Prostate gland (tissue), 2 donors: Measurements from ENCODE around the gene DCAF11. TPM values are rescaled to one million over a fixed set of nuclear protein-coding genes. Genes with fewer than 3 reads are reported as not detected.

ENCODE experiments used
- DNase-seq: peaks from one replicate; pipeline ENCODE4 v3.0.0-alpha.2; 2019; ENCODE audit warnings: low spot score
- H3K27ac ChIP-seq, 2 donors: fragments of 200-600 bp; sonication (generic); 2 replicates each; pipeline ENCODE4 v1.5.1; 2017 to 2019
- H3K27me3 ChIP-seq: fragments of 200-600 bp; sonication (generic); replicated peaks from 2 replicates; pipeline ENCODE4 v1.5.1; 2019; ENCODE audit not compliant: insufficient read depth
- H3K36me3 ChIP-seq, 2 donors: fragments of 200-600 bp; sonication (generic); 1 replicate in 1 of 2; 2 replicates in 1 of 2; pipeline versions ENCODE4 v1.5.1 to v1.8.1; 2017 to 2019
- H3K4me1 ChIP-seq: fragments of 200-600 bp; sonication (generic); replicated peaks from 2 replicates; pipeline ENCODE4 v1.5.1; 2019
- H3K4me3 ChIP-seq, 2 donors: fragments of 200-600 bp; sonication (generic); 2 replicates each; pipeline ENCODE4 v1.5.1; 2017 to 2019
- H3K9me3 ChIP-seq: fragments of 200-600 bp; sonication (generic); 2 replicates; pipeline ENCODE4 v1.5.1; 2017
- CTCF ChIP-seq, 4 experiments: fragments of 200-600 bp in 2 of 4; fragments of 450-650 bp in 2 of 4; sonication (generic) in 2 of 4; IDR thresholded peaks; 1 replicate in 3 of 4; 2 replicates in 1 of 4; pipeline ENCODE4 v1.5.1; 2016 to 2019; ENCODE audit warnings: antibody characterized with exemption in 4 of 4, mild to moderate bottlenecking in 2 of 4, moderate library complexity in 2 of 4
- POLR2A ChIP-seq: fragments of 450-650 bp; IDR thresholded peaks from one replicate; pipeline ENCODE4 v1.6.1; 2016; ENCODE audit warnings: antibody characterized with exemption, mild to moderate bottlenecking
- POLR2AphosphoS5 ChIP-seq: sonication (generic); formaldehyde crosslinking; IDR thresholded peaks from one replicate; pipeline ENCODE4 v1.6.1; 2017; ENCODE audit warnings: antibody characterized with exemption
- WGBS: methylation state at CpG from one replicate; pipeline ENCODE4 v1.1.5; 2018; 5-methylcytosine and 5-hydroxymethylcytosine counted together
- intact Hi-C: fragments of 100-400 bp; cut with DNase I; formaldehyde crosslinking; loops from one replicate; pipeline ENCODE4 v1.14.2; 2022
- total RNA-seq, 2 donors: library from RNA; depleted of rRNA; stranded (reverse); fragments of >200 nt; gene quantifications; one replicate each; pipeline ENCODE4 v1.1.0, GENCODE V29; 2016

DCAF11 gene
- total RNA-seq, 2 donors from 2014 or later = 111 to 115 TPM

GRCh38 chr14:24088095-24088494 is 26.5 kb upstream of the DCAF11 start:
- DNase-seq = no peak
- no peaks in the 10 kb centered on the region for H3K4me1 ChIP-seq
- no peak overlapping the region for H3K27ac ChIP-seq
- no peaks in the 10 kb centered on the region for H3K27me3 ChIP-seq
- TF ChIP-seq CTCF (IDR thresholded peaks at IDR 0.05) = no peak
- TF ChIP-seq POLR2A = no peak
- no peak for TF ChIP-seq POLR2AphosphoS5
- no peaks in the 10 kb centered on the region for H3K36me3 ChIP-seq
- no peaks in the 10 kb centered on the region for H3K9me3 ChIP-seq
- H3K4me3 ChIP-seq = no peak overlapping the region
- 88% methylated on average over 2 of the region's 2 CpGs for WGBS
- intact Hi-C loops = no loop called here

GRCh38 chr14:24089890-24090289 is 24.7 kb upstream of the DCAF11 start:
- intact Hi-C loops = loop anchor here (2.0 to 5.0 kb wide), 3 partner anchors 31 to 1588 kb away; no protein-coding TSS in a partner anchor
- H3K27ac ChIP-seq = no peak overlapping the region
- TF ChIP-seq POLR2A (no peak), CTCF (IDR thresholded peaks at IDR 0.05) (no peak), POLR2AphosphoS5 (no peak)
- H3K4me1 ChIP-seq = no peaks in the 10 kb centered on the region
- no peaks in the 10 kb centered on the region for H3K9me3 ChIP-seq
- no peak for DNase-seq
- H3K4me3 ChIP-seq = no peak overlapping the region
- H3K36me3 ChIP-seq = no peaks in the 10 kb centered on the region
- no peaks in the 10 kb centered on the region for H3K27me3 ChIP-seq
- WGBS = 84% methylated on average over 6 of the region's 6 CpGs

GRCh38 chr14:24092110-24092504 is 22.5 kb upstream of the DCAF11 start:
- no peaks in the 10 kb centered on the region for H3K27me3 ChIP-seq
- no peak overlapping the region for H3K4me3 ChIP-seq
- no peaks in the 10 kb centered on the region for H3K4me1 ChIP-seq
- DNase-seq = no peak
- intact Hi-C loops = loop anchor here (5.0 kb wide), 2 partner anchors 80 to 1590 kb away; no protein-coding TSS in a partner anchor
- no peak for TF ChIP-seq CTCF (IDR thresholded peaks at IDR 0.05)
- no peak for TF ChIP-seq POLR2AphosphoS5
- TF ChIP-seq POLR2A = no peak
- no peaks in the 10 kb centered on the region for H3K36me3 ChIP-seq
- no peaks in the 10 kb centered on the region for H3K9me3 ChIP-seq
- no peak overlapping the region for H3K27ac ChIP-seq

GRCh38 chr14:24092505-24093206 is 21.9 kb upstream of the DCAF11 start:
- intact Hi-C loops = loop anchor here (5.0 kb wide), 2 partner anchors 80 to 1590 kb away; no protein-coding TSS in a partner anchor
- WGBS = 77% methylated on average over 4 of the region's 4 CpGs
- no peak overlapping the region for H3K27ac ChIP-seq
- no peaks in the 10 kb centered on the region for H3K4me1 ChIP-seq
- TF ChIP-seq POLR2A (no peak), POLR2AphosphoS5 (no peak), CTCF (IDR thresholded peaks at IDR 0.05) (no peak)
- H3K27me3 ChIP-seq = no peaks in the 10 kb centered on the region
- no peak for DNase-seq
- no peaks in the 10 kb centered on the region for H3K36me3 ChIP-seq
- no peaks in the 10 kb centered on the region for H3K9me3 ChIP-seq
- H3K4me3 ChIP-seq = no peak overlapping the region
